GM23338 (cell line): Measurements from ENCODE around the gene NUDT16.

Experiments
- POLR2AphosphoS5 ChIP-seq: IDR thresholded peaks from 2 replicates; pipeline ENCODE4 v1.6.1; 2016; ENCODE audit warnings: antibody characterized with exemption, low read depth
- STAT1 ChIP-seq: IDR thresholded peaks from one replicate; pipeline ENCODE4 v1.6.1; 2016; ENCODE audit warnings: antibody characterized with exemption; ENCODE audit not compliant: unreplicated experiment
- TF ChIP-seq, protein P1 (sequence below), 2 experiments: fragments of 200-600 bp in 1 of 2; sonication (generic) in 1 of 2; conservative IDR thresholded peaks; 2 replicates each; pipeline versions ENCODE4 v1.5.1 to v1.6.1; 2016 to 2017; ENCODE audit warnings: antibody characterized with exemption in 2 of 2, low read depth in 2 of 2, mild to moderate bottlenecking in 2 of 2, moderate library complexity in 1 of 2

GRCh38 chr3:131435000-131435399, 53.4 kb downstream of the NUDT16 start:
- TF ChIP-seq, protein P1, sequence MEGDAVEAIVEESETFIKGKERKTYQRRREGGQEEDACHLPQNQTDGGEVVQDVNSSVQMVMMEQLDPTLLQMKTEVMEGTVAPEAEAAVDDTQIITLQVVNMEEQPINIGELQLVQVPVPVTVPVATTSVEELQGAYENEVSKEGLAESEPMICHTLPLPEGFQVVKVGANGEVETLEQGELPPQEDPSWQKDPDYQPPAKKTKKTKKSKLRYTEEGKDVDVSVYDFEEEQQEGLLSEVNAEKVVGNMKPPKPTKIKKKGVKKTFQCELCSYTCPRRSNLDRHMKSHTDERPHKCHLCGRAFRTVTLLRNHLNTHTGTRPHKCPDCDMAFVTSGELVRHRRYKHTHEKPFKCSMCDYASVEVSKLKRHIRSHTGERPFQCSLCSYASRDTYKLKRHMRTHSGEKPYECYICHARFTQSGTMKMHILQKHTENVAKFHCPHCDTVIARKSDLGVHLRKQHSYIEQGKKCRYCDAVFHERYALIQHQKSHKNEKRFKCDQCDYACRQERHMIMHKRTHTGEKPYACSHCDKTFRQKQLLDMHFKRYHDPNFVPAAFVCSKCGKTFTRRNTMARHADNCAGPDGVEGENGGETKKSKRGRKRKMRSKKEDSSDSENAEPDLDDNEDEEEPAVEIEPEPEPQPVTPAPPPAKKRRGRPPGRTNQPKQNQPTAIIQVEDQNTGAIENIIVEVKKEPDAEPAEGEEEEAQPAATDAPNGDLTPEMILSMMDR (conservative IDR thresholded peaks at IDR 0.05; ENCODE audit: low read depth in 2 of 2), result no peak
- no peak for TF ChIP-seq STAT1
- TF ChIP-seq POLR2AphosphoS5, result no peak
